Osteoblast (primary cell): ENCODE results near the gene KRTAP9-4. TPM values are rescaled to one million over a fixed set of nuclear protein-coding genes. Genes with fewer than 3 reads are reported as not detected.
A peak's percentile ranks its signal among the peaks of the same experiment; 100 is the strongest.
"Not testable (repeated sequence)": the region's sequence is repeated elsewhere in the genome, so short reads cannot be mapped to it uniquely, and the experiment has no call there.

ENCODE experiments used
- DNase-seq: peaks from one replicate; pipeline ENCODE4 v3.0.0; 2011; ENCODE audit warnings: low spot score, mixed read lengths; ENCODE audit not compliant: insufficient read length; ENCODE audit errors: missing footprints
- H2AFZ ChIP-seq: 2 replicates; pipeline ENCODE4 v1.6.0; 2011; ENCODE audit warnings: mild to moderate bottlenecking, low read length
- H3K27ac ChIP-seq: 2 replicates; pipeline ENCODE4 v1.5.1; 2011; ENCODE audit warnings: mild to moderate bottlenecking, low read depth, low read length, moderate library complexity
- H3K27me3 ChIP-seq: 2 replicates; pipeline ENCODE4 v1.6.0; 2012; ENCODE audit warnings: mild to moderate bottlenecking, control low read depth, inconsistent platforms, low read length, moderate library complexity; ENCODE audit not compliant: insufficient read depth
- H3K36me3 ChIP-seq: 2 replicates; pipeline ENCODE4 v1.5.1; 2011; ENCODE audit warnings: mild to moderate bottlenecking, low read length, control low read depth, moderate library complexity; ENCODE audit not compliant: insufficient read depth
- H3K4me1 ChIP-seq: 2 replicates; pipeline ENCODE4 v1.5.1; 2011; ENCODE audit warnings: mild to moderate bottlenecking, low read length, control low read depth, moderate library complexity; ENCODE audit not compliant: insufficient read depth
- H3K4me2 ChIP-seq: 2 replicates; pipeline ENCODE4 v1.6.0; 2011; ENCODE audit warnings: mild to moderate bottlenecking, low read length; ENCODE audit not compliant: insufficient read depth
- H3K4me3 ChIP-seq: fragments of 200-600 bp; sonication (generic); 3 replicates; pipeline ENCODE4 v1.5.1; 2012; ENCODE audit warnings: mild to moderate bottlenecking, low read length, inconsistent platforms; ENCODE audit not compliant: insufficient read depth
- H3K79me2 ChIP-seq: 2 replicates; pipeline ENCODE4 v1.6.0; 2012; ENCODE audit warnings: mild to moderate bottlenecking, low read length, control low read depth, inconsistent platforms; ENCODE audit not compliant: insufficient read depth
- H3K9me3 ChIP-seq: 2 replicates; pipeline ENCODE4 v1.5.1; 2011; ENCODE audit warnings: low read depth, low read length, control low read depth
- H4K20me1 ChIP-seq: 2 replicates; pipeline ENCODE4 v1.6.0; 2012; ENCODE audit warnings: mild to moderate bottlenecking, low read length, control low read depth; ENCODE audit not compliant: insufficient read depth
- total RNA-seq: library from RNA; depleted of rRNA; stranded (reverse); fragments of >200 nt; gene quantifications from 2 replicates; pipeline ENCODE4 v1.2.3, GENCODE V29; 2012
- TF ChIP-seq, protein P1 (sequence below): IDR thresholded peaks from 2 replicates; pipeline ENCODE4 v1.5.1; 2011; ENCODE audit warnings: mild to moderate bottlenecking, low read depth, low read length, moderate library complexity; ENCODE audit errors: extremely low read depth

Gene KRTAP9-4
- total RNA-seq: not detected in 2 replicates

DNA sequence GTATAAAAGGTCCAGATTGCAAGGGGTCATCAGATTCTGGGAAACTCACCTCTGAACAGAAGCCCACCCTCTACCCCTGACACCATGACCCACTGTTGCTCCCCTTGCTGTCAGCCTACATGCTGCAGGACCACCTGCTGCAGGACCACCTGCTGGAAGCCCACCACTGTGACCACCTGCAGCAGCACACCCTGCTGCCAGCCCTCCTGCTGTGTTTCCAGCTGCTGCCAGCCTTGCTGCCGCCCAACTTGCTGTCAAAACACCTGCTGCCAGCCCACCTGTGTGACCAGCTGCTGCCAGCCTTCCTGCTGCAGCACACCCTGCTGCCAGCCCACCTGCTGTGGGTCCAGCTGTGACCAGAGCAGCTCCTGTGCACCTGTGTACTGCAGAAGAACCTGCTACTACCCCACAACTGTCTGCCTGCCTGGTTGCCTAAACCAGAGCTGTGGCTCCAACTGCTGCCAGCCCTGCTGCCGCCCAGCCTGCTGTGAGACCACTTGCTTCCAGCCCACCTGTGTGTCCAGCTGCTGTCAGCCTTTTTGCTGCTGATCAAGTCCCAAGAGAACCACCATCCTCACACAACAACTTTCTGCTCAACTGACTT, at the start of gene KRTAP9-4:
Gene KRTAP9-4 (plus strand): TSS at position 51 of the 604 bp plus-strand sequence. CDS start 34 bp downstream, at position 85.
- not testable (repeated sequence) for H3K4me1 ChIP-seq, H3K36me3 ChIP-seq, H3K27ac ChIP-seq, DNase-seq, H3K27me3 ChIP-seq, H3K9me3 ChIP-seq, H4K20me1 ChIP-seq, H3K79me2 ChIP-seq, H2AFZ ChIP-seq, H3K4me2 ChIP-seq, H3K4me3 ChIP-seq

- no peaks in the 10 kb centered on the region for H3K36me3 ChIP-seq
- peaks cover 5% of the 10 kb centered on the region for H3K4me1 ChIP-seq
- DNase-seq: peak; percentile 69
- no peak overlapping the region for H2AFZ ChIP-seq
- H3K4me2 ChIP-seq: no peak overlapping the region
- no peaks in the 10 kb centered on the region for H3K79me2 ChIP-seq
- no peak overlapping the region for H3K4me3 ChIP-seq
- no peaks in the 10 kb centered on the region for H3K9me3 ChIP-seq
- H3K27me3 ChIP-seq: no peaks in the 10 kb centered on the region
- no peaks in the 10 kb centered on the region for H4K20me1 ChIP-seq
- TF ChIP-seq, protein P1, sequence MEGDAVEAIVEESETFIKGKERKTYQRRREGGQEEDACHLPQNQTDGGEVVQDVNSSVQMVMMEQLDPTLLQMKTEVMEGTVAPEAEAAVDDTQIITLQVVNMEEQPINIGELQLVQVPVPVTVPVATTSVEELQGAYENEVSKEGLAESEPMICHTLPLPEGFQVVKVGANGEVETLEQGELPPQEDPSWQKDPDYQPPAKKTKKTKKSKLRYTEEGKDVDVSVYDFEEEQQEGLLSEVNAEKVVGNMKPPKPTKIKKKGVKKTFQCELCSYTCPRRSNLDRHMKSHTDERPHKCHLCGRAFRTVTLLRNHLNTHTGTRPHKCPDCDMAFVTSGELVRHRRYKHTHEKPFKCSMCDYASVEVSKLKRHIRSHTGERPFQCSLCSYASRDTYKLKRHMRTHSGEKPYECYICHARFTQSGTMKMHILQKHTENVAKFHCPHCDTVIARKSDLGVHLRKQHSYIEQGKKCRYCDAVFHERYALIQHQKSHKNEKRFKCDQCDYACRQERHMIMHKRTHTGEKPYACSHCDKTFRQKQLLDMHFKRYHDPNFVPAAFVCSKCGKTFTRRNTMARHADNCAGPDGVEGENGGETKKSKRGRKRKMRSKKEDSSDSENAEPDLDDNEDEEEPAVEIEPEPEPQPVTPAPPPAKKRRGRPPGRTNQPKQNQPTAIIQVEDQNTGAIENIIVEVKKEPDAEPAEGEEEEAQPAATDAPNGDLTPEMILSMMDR: no peak
- H3K27ac ChIP-seq: no peak overlapping the region
Measured at GRCh38 chr17:41211845-41212466, 37.5 kb upstream of the KRTAP9-4 start.

DNA sequence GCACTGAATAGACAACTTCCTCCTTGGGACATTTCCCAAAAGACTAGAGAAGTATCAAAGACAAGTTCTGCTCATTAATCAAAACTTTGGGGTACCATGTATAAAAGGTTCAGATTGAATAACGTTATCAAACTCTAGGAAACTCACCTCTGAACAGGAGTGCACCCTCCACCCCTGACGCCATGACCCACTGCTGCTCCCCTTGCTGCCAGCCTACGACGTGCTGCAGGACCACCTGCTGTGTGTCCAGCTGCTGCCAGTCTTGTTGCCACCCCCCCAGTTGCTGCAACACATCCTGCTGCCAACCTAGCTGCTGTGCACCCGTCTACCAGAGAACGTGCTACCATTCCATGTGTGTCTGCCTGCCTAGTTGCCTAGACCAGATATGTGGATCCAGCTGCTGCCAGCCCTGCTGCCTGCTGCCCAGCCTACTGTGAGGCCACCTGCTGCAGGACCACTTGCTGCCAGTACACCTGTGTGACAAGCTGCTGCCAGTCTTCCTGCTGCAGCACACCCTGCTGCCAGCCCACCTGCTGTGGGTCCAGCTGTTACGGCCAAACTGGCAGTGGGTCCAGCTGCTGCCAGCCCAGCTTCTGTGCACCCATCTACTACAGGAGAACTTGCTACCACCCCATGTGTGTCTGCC, 36.8 kb upstream of the KRTAP9-4 start:
- Histone ChIP-seq H3K36me3 (no peaks in the 10 kb centered on the region), H3K79me2 (no peaks in the 10 kb centered on the region), H3K27me3 (no peaks in the 10 kb centered on the region), H3K4me3 (no peak overlapping the region), H4K20me1 (no peaks in the 10 kb centered on the region), H3K4me1 (peaks cover 5% of the 10 kb centered on the region), H3K9me3 (no peaks in the 10 kb centered on the region), H3K4me2 (no peak overlapping the region), H3K27ac (no peak overlapping the region), H2AFZ (no peak overlapping the region)
- TF ChIP-seq, protein P1: no peak
- no peak for DNase-seq

GRCh38 chr17:41215681-41216080, 33.8 kb upstream of the KRTAP9-4 start:
- no peaks in the 10 kb centered on the region for H4K20me1 ChIP-seq
- H3K79me2 ChIP-seq: no peaks in the 10 kb centered on the region
- H3K36me3 ChIP-seq: no peaks in the 10 kb centered on the region
- no peak for DNase-seq
- no peak overlapping the region for H2AFZ ChIP-seq
- H3K4me3 ChIP-seq: no peak overlapping the region
- H3K9me3 ChIP-seq: no peaks in the 10 kb centered on the region
- TF ChIP-seq, protein P1: no peak
- no peak overlapping the region for H3K4me2 ChIP-seq
- H3K27ac ChIP-seq: no peak overlapping the region
- no peaks in the 10 kb centered on the region for H3K27me3 ChIP-seq
- H3K4me1 ChIP-seq: peaks cover 5% of the 10 kb centered on the region
